ENCODE measurements around the gene BCAS4.
"Not testable (repeated sequence)": the region's sequence is repeated elsewhere in the genome, so short reads cannot be mapped to it uniquely, and the experiment has no call there.

The BCAS4 gene

GRCh38 chr20:50794846-50795634, at the start of gene BCAS4:
TSS of gene BCAS4 (plus strand) at chr20:50795061. CDS start at chr20:50795084, 23 bp downstream.
- DNase-seq (ENCODE audit: low spot score) = peak; percentile 100

- no peak for DNase-seq (ENCODE audit: low spot score)
Observed at GRCh38 chr20:50745634-50746137, 49.2 kb upstream of the BCAS4 start.

- DNase-seq (ENCODE audit: low spot score) = no peak
Observed at GRCh38 chr20:50746138-50746940, 48.5 kb upstream of the BCAS4 start.

GRCh38 chr20:50747275-50747674, 47.6 kb upstream of the BCAS4 start:
- DNase-seq (ENCODE audit: low spot score) = no peak

- no peak for DNase-seq (ENCODE audit: low spot score)
Observed at GRCh38 chr20:50750145-50750671, 44.7 kb upstream of the BCAS4 start.

GRCh38 chr20:50753152-50753551, 41.7 kb upstream of the BCAS4 start:
- DNase-seq (ENCODE audit: low spot score) = no peak

- DNase-seq (ENCODE audit: low spot score) = no peak
Observed at GRCh38 chr20:50754420-50754819, 40.4 kb upstream of the BCAS4 start.

GRCh38 chr20:50756447-50756846, 38.4 kb upstream of the BCAS4 start:
- no peak for DNase-seq (ENCODE audit: low spot score)

GRCh38 chr20:50758469-50758868, 36.4 kb upstream of the BCAS4 start:
- DNase-seq (ENCODE audit: low spot score) = no peak

GRCh38 chr20:50758992-50759391, 35.9 kb upstream of the BCAS4 start:
- DNase-seq (ENCODE audit: low spot score) = no peak

GRCh38 chr20:50759678-50760077, 35.2 kb upstream of the BCAS4 start:
- no peak for DNase-seq (ENCODE audit: low spot score)

GRCh38 chr20:50762045-50762422, 32.8 kb upstream of the BCAS4 start:
- no peak for DNase-seq (ENCODE audit: low spot score)

- DNase-seq (ENCODE audit: low spot score) = no peak
Observed at GRCh38 chr20:50762435-50763220, 32.2 kb upstream of the BCAS4 start.

GRCh38 chr20:50763550-50764458, 31.1 kb upstream of the BCAS4 start:
- peak; percentile 93 for DNase-seq (ENCODE audit: low spot score)

- DNase-seq (ENCODE audit: low spot score) = not testable (repeated sequence)
Observed at GRCh38 chr20:50765251-50765650, 29.6 kb upstream of the BCAS4 start.

GRCh38 chr20:50765674-50766073, 29.2 kb upstream of the BCAS4 start:
- DNase-seq (ENCODE audit: low spot score) = no peak

- DNase-seq (ENCODE audit: low spot score) = not testable (repeated sequence)
Observed at GRCh38 chr20:50766955-50767809, 27.7 kb upstream of the BCAS4 start.

GRCh38 chr20:50768991-50769390, 25.9 kb upstream of the BCAS4 start:
- DNase-seq (ENCODE audit: low spot score) = not testable (repeated sequence)

GRCh38 chr20:50769551-50770085, 25.2 kb upstream of the BCAS4 start:
- not testable (repeated sequence) for DNase-seq (ENCODE audit: low spot score)

Measured in HuH-7.5 (cell line).